Upper lobe of right lung (tissue), 1 donor: ENCODE results near the gene AIRE. TPM values are rescaled to one million over a fixed set of nuclear protein-coding genes. Genes with fewer than 3 reads are reported as not detected.

Source experiments
- ATAC-seq: fragments of 200-7000 bp; cut with Tn5 transposase; one replicate; pipeline ENCODE4 v1.9.1; 2020; ENCODE audit warnings: mild to moderate bottlenecking, moderate library complexity
- DNase-seq: peaks from one replicate; pipeline ENCODE4 v3.0.0-alpha.2; 2020
- H3K27ac ChIP-seq: fragments of 200-600 bp; one replicate; pipeline ENCODE4 v1.8.0; 2022
- H3K27me3 ChIP-seq: fragments of 200-600 bp; one replicate; pipeline ENCODE4 v1.8.0; 2022; ENCODE audit warnings: mild to moderate bottlenecking
- H3K36me3 ChIP-seq: fragments of 200-600 bp; one replicate; pipeline ENCODE4 v1.8.0; 2022
- H3K4me1 ChIP-seq: fragments of 200-600 bp; one replicate; pipeline ENCODE4 v1.8.0; 2022
- H3K4me3 ChIP-seq: fragments of 200-600 bp; one replicate; pipeline ENCODE4 v1.8.0; 2022; ENCODE audit warnings: mild to moderate bottlenecking
- H3K9me3 ChIP-seq: fragments of 200-600 bp; one replicate; pipeline ENCODE4 v1.8.0; 2022
- CTCF ChIP-seq: fragments of 200-600 bp; IDR thresholded peaks from one replicate; pipeline ENCODE4 v1.8.0; 2022; ENCODE audit warnings: antibody characterized with exemption
- intact Hi-C: fragments of 100-400 bp; cut with DNase I; formaldehyde crosslinking; loops from one replicate; pipeline ENCODE4 v1.11.0; 2022
- total RNA-seq: library from RNA; stranded (reverse); fragmentation: NEBNext Ultra II Directional; extraction: Animal tissue kit (Norgen Biotek cat#: 25700); gene quantifications from one replicate; pipeline ENCODE4 v1.2.1, GENCODE V29; 2021
- donor health status: DM: no; HTN: yes; CAD: no; lungs with severe emphysema.

The AIRE gene
- total RNA-seq, 1 donor from 2014 or later = not detected

GRCh38 chr21:44267655-44268142, 18.0 kb upstream of the AIRE start:
- ATAC-seq = peak; percentile 38
- peak; percentile 36 for TF ChIP-seq CTCF
- intact Hi-C loops = no loop called here

GRCh38 chr21:44269090-44269489, 16.6 kb upstream of the AIRE start:
- Histone ChIP-seq H3K36me3 (no peaks in the 10 kb centered on the region), H3K4me1 (no peaks in the 10 kb centered on the region), H3K27me3 (no peaks in the 10 kb centered on the region), H3K4me3 (no peak overlapping the region), H3K9me3 (no peaks in the 10 kb centered on the region), H3K27ac (no peak overlapping the region)
- intact Hi-C loops = no loop called here
- no peak for TF ChIP-seq CTCF
- DNase-seq = no peak
- no peak for ATAC-seq

More at GRCh38 chr21:44267655-44268142, 18.0 kb upstream of the AIRE start:
- Histone ChIP-seq H3K4me1 (no peaks in the 10 kb centered on the region), H3K27ac (no peak overlapping the region), H3K36me3 (no peaks in the 10 kb centered on the region), H3K9me3 (no peaks in the 10 kb centered on the region), H3K4me3 (no peak overlapping the region), H3K27me3 (no peaks in the 10 kb centered on the region)
- DNase-seq = no peak

- Histone ChIP-seq H3K4me3 (no peak overlapping the region), H3K4me1 (no peaks in the 10 kb centered on the region), H3K36me3 (no peaks in the 10 kb centered on the region), H3K9me3 (no peaks in the 10 kb centered on the region), H3K27me3 (no peaks in the 10 kb centered on the region), H3K27ac (no peak overlapping the region)
- DNase-seq (no peak), ATAC-seq (no peak)
- intact Hi-C loops = no loop called here
- no peak for TF ChIP-seq CTCF
Observed at GRCh38 chr21:44271558-44272283, 14.0 kb upstream of the AIRE start.

- TF ChIP-seq CTCF = no peak
- Histone ChIP-seq H3K36me3 (no peaks in the 10 kb centered on the region), H3K27ac (no peak overlapping the region), H3K9me3 (no peaks in the 10 kb centered on the region), H3K27me3 (no peaks in the 10 kb centered on the region), H3K4me3 (no peak overlapping the region), H3K4me1 (no peaks in the 10 kb centered on the region)
- intact Hi-C loops = no loop called here
- DNase-seq (no peak), ATAC-seq (peak; percentile 36)
Observed at GRCh38 chr21:44272284-44272858, 13.3 kb upstream of the AIRE start.

GRCh38 chr21:44273046-44273445, 12.6 kb upstream of the AIRE start:
- Histone ChIP-seq H3K27ac (no peak overlapping the region), H3K36me3 (no peaks in the 10 kb centered on the region), H3K9me3 (no peaks in the 10 kb centered on the region), H3K4me1 (no peaks in the 10 kb centered on the region), H3K27me3 (no peaks in the 10 kb centered on the region), H3K4me3 (no peak overlapping the region)
- TF ChIP-seq CTCF = no peak
- ATAC-seq = no peak
- DNase-seq = no peak
- intact Hi-C loops = no loop called here
